ENCODE data around the gene GRM1.

DNA sequence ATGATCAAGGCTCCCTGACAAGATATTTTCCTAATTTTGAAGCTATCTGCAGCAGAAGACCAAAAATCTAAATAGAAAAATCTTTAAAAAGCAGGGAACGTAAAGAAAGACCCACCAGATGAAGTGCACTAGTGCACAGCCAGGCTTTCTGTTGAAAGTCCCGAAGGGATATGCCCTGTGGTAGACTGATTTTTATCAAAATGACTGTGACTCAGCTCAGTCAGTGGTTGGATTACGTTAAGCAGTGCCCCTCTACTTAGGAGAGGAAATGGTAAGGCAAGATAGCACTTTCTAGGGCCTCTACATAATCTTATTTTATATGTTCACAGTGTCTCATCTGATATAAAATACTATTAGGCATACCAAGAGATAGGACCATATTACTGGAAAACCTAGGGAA, 391.4 kb downstream of the GRM1 start:
- TF ChIP-seq EZH2 (IDR thresholded peaks at IDR 0.05), result no peak
- no peak for TF ChIP-seq POLR2AphosphoS5 (IDR thresholded peaks at IDR 0.05; ENCODE audit: borderline replicate concordance, low read depth, low read length)
- no peak for TF ChIP-seq FOXP2 (optimal IDR thresholded peaks at IDR 0.05; ENCODE audit: control extremely low read depth, extremely low read length, insufficient read depth)
